ENCODE data around the gene FGF18. TPM values are rescaled to one million over a fixed set of nuclear protein-coding genes. Genes with fewer than 3 reads are reported as not detected.
"Not testable (repeated sequence)": the region's sequence is repeated elsewhere in the genome, so short reads cannot be mapped to it uniquely, and the experiment has no call there.

The FGF18 gene
- total RNA-seq (ENCODE audit: low replicate concordance) = 0.54 TPM in 1 of 2 replicates, not detected in the other

- DNase-seq (ENCODE audit: low read depth) = peak; percentile 51
- no peak for TF ChIP-seq CTCF (IDR thresholded peaks at IDR 0.05; ENCODE audit: insufficient read depth, low read length)
Observed at GRCh38 chr5:171418982-171419687, at the start of gene FGF18. TSS of gene FGF18 (plus strand) at chr5:171419647. CDS start at chr5:171420200, 553 bp downstream.

GRCh38 chr5:171369898-171370297, 49.5 kb upstream of the FGF18 start:
- TF ChIP-seq CTCF (IDR thresholded peaks at IDR 0.05; ENCODE audit: insufficient read depth, low read length) = no peak
- no peak overlapping the region for H3K4me3 ChIP-seq (ENCODE audit: low read depth, low read length)
- no peak for DNase-seq (ENCODE audit: low read depth)

More at GRCh38 chr5:171418982-171419687, at the start of gene FGF18:
- H3K4me3 ChIP-seq (ENCODE audit: low read depth, low read length) = peak within 1 kb of the TSS; percentile 49

- not testable (repeated sequence) for H3K4me3 ChIP-seq (ENCODE audit: low read depth, low read length); DNase-seq (ENCODE audit: low read depth)
Observed at GRCh38 chr5:171370881-171371280, 48.6 kb upstream of the FGF18 start.

GRCh38 chr5:171371326-171371725, 48.1 kb upstream of the FGF18 start:
- no peak for TF ChIP-seq CTCF (IDR thresholded peaks at IDR 0.05; ENCODE audit: insufficient read depth, low read length)
- DNase-seq (ENCODE audit: low read depth) = no peak
- H3K4me3 ChIP-seq (ENCODE audit: low read depth, low read length) = no peak overlapping the region

- DNase-seq (ENCODE audit: low read depth) = no peak
- no peak for TF ChIP-seq CTCF (IDR thresholded peaks at IDR 0.05; ENCODE audit: insufficient read depth, low read length)
- H3K4me3 ChIP-seq (ENCODE audit: low read depth, low read length) = no peak overlapping the region
Observed at GRCh38 chr5:171379961-171380360, 39.5 kb upstream of the FGF18 start.

- not testable (repeated sequence) for H3K4me3 ChIP-seq (ENCODE audit: low read depth, low read length); DNase-seq (ENCODE audit: low read depth)
Observed at GRCh38 chr5:171384416-171384815, 35.0 kb upstream of the FGF18 start.

GRCh38 chr5:171384999-171385398, 34.4 kb upstream of the FGF18 start:
- not testable (repeated sequence) for H3K4me3 ChIP-seq (ENCODE audit: low read depth, low read length); DNase-seq (ENCODE audit: low read depth)

- H3K4me3 ChIP-seq (ENCODE audit: low read depth, low read length) = no peak overlapping the region
- no peak for DNase-seq (ENCODE audit: low read depth)
- no peak for TF ChIP-seq CTCF (IDR thresholded peaks at IDR 0.05; ENCODE audit: insufficient read depth, low read length)
Observed at GRCh38 chr5:171386006-171386671, 33.3 kb upstream of the FGF18 start.

All from fibroblast of the aortic adventitia (primary cell).